ENCODE results near the gene CD96.

GRCh38 chr3:111608383-111608782 lies 66.4 kb downstream of the CD96 start:
- TF ChIP-seq CTCF (conservative IDR thresholded peaks at IDR 0.05 in 1 of 2, IDR thresholded peaks at IDR 0.05 in 1 of 2; ENCODE audit: extremely low read depth in 1 of 2, insufficient read depth in 1 of 2, low read depth in 1 of 2, low read length in 2 of 2): no peak
- no peak for TF ChIP-seq EZH2 (IDR thresholded peaks at IDR 0.05; ENCODE audit: borderline replicate concordance, low read length)
